WERI-Rb-1 (cell line): ENCODE measurements around the gene SLC9A6.

Source experiments
- DNase-seq: peaks from one replicate; pipeline ENCODE4 v3.0.0-alpha.2; 2020
- H3K27ac ChIP-seq: fragments of 250-450 bp; sonication (Bioruptor Pico); 2 replicates; pipeline ENCODE4 v1.5.1; 2020; ENCODE audit warnings: mild to moderate bottlenecking, moderate library complexity
- H3K27me3 ChIP-seq: fragments of 250-450 bp; sonication (Bioruptor Pico); 2 replicates; pipeline ENCODE4 v1.5.1; 2021; ENCODE audit warnings: mild to moderate bottlenecking, low read depth, moderate library complexity; ENCODE audit not compliant: insufficient read depth, severe bottlenecking
- H3K36me3 ChIP-seq: fragments of 250-450 bp; sonication (Bioruptor Pico); 2 replicates; pipeline ENCODE4 v1.5.1; 2020; ENCODE audit warnings: mild to moderate bottlenecking, moderate library complexity
- H3K4me3 ChIP-seq: 2 replicates; pipeline ENCODE4 v1.5.1; 2011; ENCODE audit warnings: low read depth, mild to moderate bottlenecking, control low read depth, low read length
- H3K9me3 ChIP-seq: fragments of 250-450 bp; sonication (Bioruptor Pico); 2 replicates; pipeline ENCODE4 v1.5.1; 2021; ENCODE audit warnings: mild to moderate bottlenecking, moderate library complexity; ENCODE audit not compliant: severe bottlenecking
- TF ChIP-seq, protein P1 (sequence below): IDR thresholded peaks from 2 replicates; pipeline ENCODE4 v1.5.1; 2011; ENCODE audit warnings: low read depth, mild to moderate bottlenecking, control low read depth, inconsistent platforms, low read length

The SLC9A6 gene

GRCh38 chrX:136039968-136040367 is 54.7 kb downstream of the SLC9A6 start:
- no peak overlapping the region for H3K4me3 ChIP-seq

DNA sequence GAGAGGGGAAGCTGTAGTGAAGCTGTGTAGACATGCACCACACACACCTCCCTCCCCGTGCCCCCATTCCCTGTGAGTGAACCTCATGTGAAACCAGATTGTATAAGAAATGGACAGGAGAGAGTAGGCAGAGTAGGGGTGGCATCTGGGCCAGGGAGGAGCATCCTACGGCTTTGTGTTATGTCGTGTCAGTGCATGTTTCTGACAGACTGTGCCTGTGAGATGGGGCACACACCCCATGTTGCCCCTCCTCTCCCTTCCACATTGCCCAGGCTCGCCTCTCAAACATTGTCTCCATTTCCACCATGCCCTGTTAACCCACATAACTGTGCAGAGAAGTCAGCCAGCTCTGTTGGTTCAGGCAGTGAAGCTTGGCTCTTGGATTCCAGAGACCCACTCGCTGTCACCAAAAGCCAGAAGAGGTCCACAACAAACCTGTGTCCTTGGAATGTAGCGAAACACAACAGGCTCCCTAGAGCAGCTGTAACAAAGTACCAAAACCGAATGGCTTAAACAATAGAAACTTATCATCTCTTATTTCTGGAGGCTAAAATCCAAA is 56.1 kb downstream of the SLC9A6 start:
- no peak overlapping the region for H3K4me3 ChIP-seq
- no peaks in the 10 kb centered on the region for H3K36me3 ChIP-seq
- TF ChIP-seq, protein P1, sequence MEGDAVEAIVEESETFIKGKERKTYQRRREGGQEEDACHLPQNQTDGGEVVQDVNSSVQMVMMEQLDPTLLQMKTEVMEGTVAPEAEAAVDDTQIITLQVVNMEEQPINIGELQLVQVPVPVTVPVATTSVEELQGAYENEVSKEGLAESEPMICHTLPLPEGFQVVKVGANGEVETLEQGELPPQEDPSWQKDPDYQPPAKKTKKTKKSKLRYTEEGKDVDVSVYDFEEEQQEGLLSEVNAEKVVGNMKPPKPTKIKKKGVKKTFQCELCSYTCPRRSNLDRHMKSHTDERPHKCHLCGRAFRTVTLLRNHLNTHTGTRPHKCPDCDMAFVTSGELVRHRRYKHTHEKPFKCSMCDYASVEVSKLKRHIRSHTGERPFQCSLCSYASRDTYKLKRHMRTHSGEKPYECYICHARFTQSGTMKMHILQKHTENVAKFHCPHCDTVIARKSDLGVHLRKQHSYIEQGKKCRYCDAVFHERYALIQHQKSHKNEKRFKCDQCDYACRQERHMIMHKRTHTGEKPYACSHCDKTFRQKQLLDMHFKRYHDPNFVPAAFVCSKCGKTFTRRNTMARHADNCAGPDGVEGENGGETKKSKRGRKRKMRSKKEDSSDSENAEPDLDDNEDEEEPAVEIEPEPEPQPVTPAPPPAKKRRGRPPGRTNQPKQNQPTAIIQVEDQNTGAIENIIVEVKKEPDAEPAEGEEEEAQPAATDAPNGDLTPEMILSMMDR: no peak
- DNase-seq: no peak
- no peaks in the 10 kb centered on the region for H3K9me3 ChIP-seq
- peaks cover 4% of the 10 kb centered on the region for H3K27me3 ChIP-seq
- no peak overlapping the region for H3K27ac ChIP-seq

More at GRCh38 chrX:136039968-136040367, 54.7 kb downstream of the SLC9A6 start:
- H3K27ac ChIP-seq: no peak overlapping the region
- TF ChIP-seq, protein P1: no peak
- no peaks in the 10 kb centered on the region for H3K27me3 ChIP-seq
- H3K9me3 ChIP-seq: no peaks in the 10 kb centered on the region
- DNase-seq: no peak
- H3K36me3 ChIP-seq: no peaks in the 10 kb centered on the region

- H3K27ac ChIP-seq: no peak overlapping the region
- DNase-seq: no peak
- H3K27me3 ChIP-seq: peaks cover 14% of the 10 kb centered on the region
- H3K9me3 ChIP-seq: no peaks in the 10 kb centered on the region
- H3K4me3 ChIP-seq: no peak overlapping the region
- TF ChIP-seq, protein P1: no peak
- no peaks in the 10 kb centered on the region for H3K36me3 ChIP-seq
Measured at GRCh38 chrX:136045008-136045407, 59.8 kb downstream of the SLC9A6 start.

GRCh38 chrX:136046295-136047015 is 61.2 kb downstream of the SLC9A6 start:
- TF ChIP-seq, protein P1: no peak
- DNase-seq: no peak
- no peak overlapping the region for H3K27ac ChIP-seq
- no peaks in the 10 kb centered on the region for H3K9me3 ChIP-seq
- H3K4me3 ChIP-seq: no peak overlapping the region
- H3K36me3 ChIP-seq: no peaks in the 10 kb centered on the region
- peaks cover 19% of the 10 kb centered on the region for H3K27me3 ChIP-seq

- no peaks in the 10 kb centered on the region for H3K36me3 ChIP-seq
- H3K4me3 ChIP-seq: no peak overlapping the region
- no peak for DNase-seq
- no peak overlapping the region for H3K27ac ChIP-seq
- H3K27me3 ChIP-seq: peaks cover 19% of the 10 kb centered on the region
- TF ChIP-seq, protein P1: no peak
- no peaks in the 10 kb centered on the region for H3K9me3 ChIP-seq
Measured at GRCh38 chrX:136047016-136047642, 61.9 kb downstream of the SLC9A6 start.
